Measurements from ENCODE around the gene CD300H. TPM values are rescaled to one million over a fixed set of nuclear protein-coding genes. Genes with fewer than 3 reads are reported as not detected.

CD300H gene
- total RNA-seq, 1 experiment from 2014 or later, result not detected

DNA sequence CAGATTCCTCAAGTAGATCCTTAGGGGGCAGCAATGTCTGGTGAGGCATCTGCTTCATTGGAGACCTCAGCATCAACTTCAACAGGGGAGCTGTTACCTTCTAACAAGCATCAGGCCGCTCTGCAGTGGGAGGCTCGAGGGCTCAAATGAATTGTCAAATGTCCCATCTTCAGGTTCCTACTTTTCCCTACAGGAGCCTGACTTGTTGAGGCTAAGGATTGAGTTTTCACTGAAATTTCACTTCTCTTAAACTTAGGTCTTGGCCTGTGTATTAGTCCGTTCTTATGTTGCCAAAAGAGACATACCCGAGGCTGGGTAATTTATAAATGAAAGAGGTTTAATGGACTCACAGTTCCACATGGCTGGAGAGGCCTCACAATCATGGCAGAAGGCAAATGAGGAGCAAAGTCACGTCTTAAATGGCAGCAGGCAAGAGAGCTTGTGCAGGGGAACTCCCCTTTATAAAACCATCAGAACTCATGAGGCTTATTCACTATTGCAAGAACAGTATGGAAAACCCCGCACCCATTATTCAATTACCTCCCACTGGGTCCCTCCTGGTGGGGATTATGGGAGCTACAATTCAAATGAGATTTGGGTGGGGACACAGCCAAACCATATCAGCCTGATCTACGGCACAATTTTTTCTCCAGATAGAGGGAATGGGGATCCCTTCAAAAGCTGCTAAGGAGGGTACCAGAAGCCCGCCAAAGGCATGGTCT lies 29.9 kb upstream of the CD300H start (continued):
- no peak for TF ChIP-seq FOSL1 (IDR thresholded peaks at IDR 0.05; ENCODE audit: low read depth)

DNA sequence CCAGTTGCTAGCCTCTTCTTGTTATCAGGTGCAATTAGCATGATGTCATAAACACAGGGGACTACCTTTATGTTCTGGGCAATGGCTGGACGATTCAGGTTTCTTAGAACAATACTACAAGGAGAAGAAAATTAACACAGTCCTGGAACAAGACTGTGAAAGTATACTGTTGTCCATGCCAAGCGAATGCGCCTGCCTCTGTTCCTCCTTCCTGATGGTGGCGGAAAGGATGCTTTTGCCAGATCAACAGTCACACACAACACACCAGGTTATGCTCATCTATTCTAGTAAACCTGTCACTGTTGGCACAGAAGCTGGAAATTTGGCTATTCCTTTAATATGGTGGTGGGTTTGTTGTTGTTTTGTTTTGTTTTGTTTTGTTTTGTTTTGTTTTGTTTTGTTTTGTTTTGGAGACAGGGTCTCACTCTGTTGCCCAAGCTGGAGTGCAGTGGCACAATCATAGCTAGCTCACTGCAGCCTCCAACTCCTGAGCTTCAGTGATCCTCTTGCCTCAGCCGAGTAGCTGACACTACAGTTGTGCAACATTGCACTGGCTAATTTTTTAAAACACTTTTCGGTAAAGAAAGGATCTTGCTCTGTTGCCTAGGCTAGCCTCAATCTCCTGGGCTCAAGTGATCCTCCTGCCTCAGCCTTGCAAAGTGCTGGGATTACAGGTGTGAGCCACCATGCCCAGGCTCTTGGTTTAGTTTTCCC lies 27.9 kb upstream of the CD300H start:
- Histone ChIP-seq H3K4me3 (replicated peaks in 1 of 2; ENCODE audit: low read depth in 1 of 2, low read length in 2 of 2) (no peak overlapping the region), H3K9ac (ENCODE audit: low read length) (no peak overlapping the region), H3K9me3 (ENCODE audit: control insufficient read depth in 1 of 2, insufficient read depth in 1 of 2, low read depth in 1 of 2, low read length in 2 of 2) (no peaks in the 10 kb centered on the region), H3K4me1 (ENCODE audit: control insufficient read depth in 1 of 2, insufficient read depth in 2 of 2, low read length in 2 of 2) (no peaks in the 10 kb centered on the region), H3K79me2 (ENCODE audit: insufficient read depth, low read length) (no peaks in the 10 kb centered on the region), H4K20me1 (ENCODE audit: insufficient read depth) (no peaks in the 10 kb centered on the region), H3K4me2 (ENCODE audit: low read length) (no peak overlapping the region), H3K9me2 (ENCODE audit: insufficient read depth) (no peaks in the 10 kb centered on the region), H3K36me3 (ENCODE audit: control insufficient read depth in 1 of 2, insufficient read depth in 2 of 2, low read length in 2 of 2) (no peaks in the 10 kb centered on the region), H3K27ac (ENCODE audit: low read depth, low read length) (no peak overlapping the region), H2AFZ (ENCODE audit: low read depth, low read length, poor library complexity, severe bottlenecking) (no peak overlapping the region), H3K27me3 (ENCODE audit: insufficient read depth, low read length) (peaks cover 74% of the 10 kb centered on the region)
- TF ChIP-seq, protein P1, sequence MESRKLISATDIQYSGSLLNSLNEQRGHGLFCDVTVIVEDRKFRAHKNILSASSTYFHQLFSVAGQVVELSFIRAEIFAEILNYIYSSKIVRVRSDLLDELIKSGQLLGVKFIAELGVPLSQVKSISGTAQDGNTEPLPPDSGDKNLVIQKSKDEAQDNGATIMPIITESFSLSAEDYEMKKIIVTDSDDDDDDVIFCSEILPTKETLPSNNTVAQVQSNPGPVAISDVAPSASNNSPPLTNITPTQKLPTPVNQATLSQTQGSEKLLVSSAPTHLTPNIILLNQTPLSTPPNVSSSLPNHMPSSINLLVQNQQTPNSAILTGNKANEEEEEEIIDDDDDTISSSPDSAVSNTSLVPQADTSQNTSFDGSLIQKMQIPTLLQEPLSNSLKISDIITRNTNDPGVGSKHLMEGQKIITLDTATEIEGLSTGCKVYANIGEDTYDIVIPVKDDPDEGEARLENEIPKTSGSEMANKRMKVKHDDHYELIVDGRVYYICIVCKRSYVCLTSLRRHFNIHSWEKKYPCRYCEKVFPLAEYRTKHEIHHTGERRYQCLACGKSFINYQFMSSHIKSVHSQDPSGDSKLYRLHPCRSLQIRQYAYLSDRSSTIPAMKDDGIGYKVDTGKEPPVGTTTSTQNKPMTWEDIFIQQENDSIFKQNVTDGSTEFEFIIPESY (IDR thresholded peaks at IDR 0.05; ENCODE audit: extremely low read depth, insufficient replicate concordance, low read length), result no peak
- TF ChIP-seq POLR2AphosphoS5 (IDR thresholded peaks at IDR 0.05; ENCODE audit: low read depth, low read length) (no peak), EZH2 (IDR thresholded peaks at IDR 0.05) (no peak), EZH2phosphoT487 (IDR thresholded peaks at IDR 0.05; ENCODE audit: borderline replicate concordance) (no peak), CEBPB (IDR thresholded peaks at IDR 0.05; ENCODE audit: low read depth) (no peak), TCF7L2 (IDR thresholded peaks at IDR 0.05; ENCODE audit: borderline replicate concordance, extremely low read depth, insufficient read depth, insufficient read length) (no peak), FOSL1 (IDR thresholded peaks at IDR 0.05; ENCODE audit: low read depth) (no peak), POLR2A (IDR thresholded peaks at IDR 0.05; ENCODE audit: borderline replicate concordance, extremely low read depth, insufficient read depth, insufficient read length) (no peak), EGR1 (IDR thresholded peaks at IDR 0.05; ENCODE audit: low read depth) (no peak), RAD21 (IDR thresholded peaks at IDR 0.05; ENCODE audit: low read depth) (no peak), CBX3 (IDR thresholded peaks at IDR 0.05; ENCODE audit: low read depth) (no peak), YY1 (IDR thresholded peaks at IDR 0.05; ENCODE audit: extremely low read depth, insufficient replicate concordance, low read depth, low read length) (no peak), JUND (IDR thresholded peaks at IDR 0.05) (no peak)
- TF ChIP-seq, protein P2, sequence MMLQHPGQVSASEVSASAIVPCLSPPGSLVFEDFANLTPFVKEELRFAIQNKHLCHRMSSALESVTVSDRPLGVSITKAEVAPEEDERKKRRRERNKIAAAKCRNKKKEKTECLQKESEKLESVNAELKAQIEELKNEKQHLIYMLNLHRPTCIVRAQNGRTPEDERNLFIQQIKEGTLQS (IDR thresholded peaks at IDR 0.05), result no peak
- TF ChIP-seq, protein P3, sequence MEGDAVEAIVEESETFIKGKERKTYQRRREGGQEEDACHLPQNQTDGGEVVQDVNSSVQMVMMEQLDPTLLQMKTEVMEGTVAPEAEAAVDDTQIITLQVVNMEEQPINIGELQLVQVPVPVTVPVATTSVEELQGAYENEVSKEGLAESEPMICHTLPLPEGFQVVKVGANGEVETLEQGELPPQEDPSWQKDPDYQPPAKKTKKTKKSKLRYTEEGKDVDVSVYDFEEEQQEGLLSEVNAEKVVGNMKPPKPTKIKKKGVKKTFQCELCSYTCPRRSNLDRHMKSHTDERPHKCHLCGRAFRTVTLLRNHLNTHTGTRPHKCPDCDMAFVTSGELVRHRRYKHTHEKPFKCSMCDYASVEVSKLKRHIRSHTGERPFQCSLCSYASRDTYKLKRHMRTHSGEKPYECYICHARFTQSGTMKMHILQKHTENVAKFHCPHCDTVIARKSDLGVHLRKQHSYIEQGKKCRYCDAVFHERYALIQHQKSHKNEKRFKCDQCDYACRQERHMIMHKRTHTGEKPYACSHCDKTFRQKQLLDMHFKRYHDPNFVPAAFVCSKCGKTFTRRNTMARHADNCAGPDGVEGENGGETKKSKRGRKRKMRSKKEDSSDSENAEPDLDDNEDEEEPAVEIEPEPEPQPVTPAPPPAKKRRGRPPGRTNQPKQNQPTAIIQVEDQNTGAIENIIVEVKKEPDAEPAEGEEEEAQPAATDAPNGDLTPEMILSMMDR (IDR thresholded peaks at IDR 0.05 in 2 of 3, conservative IDR thresholded peaks at IDR 0.05 in 1 of 3; ENCODE audit: borderline replicate concordance in 1 of 3, insufficient read depth in 1 of 3, low read depth in 2 of 3, low read length in 2 of 3), result no peak
- no TSS peak for BruUV-seq (replicated peaks)
- CTCF ChIA-PET, result interaction anchor here (1.0 to 3.5 kb wide), 3 partner anchors 7 to 216 kb away, joined by 3 to 11 read pairs (median 3); partner anchors contain the start of gene CD300H
- intact Hi-C loops (cut with micrococcal nuclease), result no loop called here
- RAD21 ChIA-PET (ENCODE audit: low non-redundant PET in 1 of 2, low total read pairs in 2 of 2, uncharacterized antibody in 2 of 2, unreplicated experiment in 2 of 2), result no interaction called here
- POLR2A ChIA-PET, result no interaction called here
- DNase-seq (ENCODE audit: low read depth, low spot score) (no peak), ATAC-seq (no peak)

Data from HCT116 (cell line).